Urothelium cell line (cell line): Measurements from ENCODE around the gene MYO1B.

Experiments used
- DNase-seq: peaks from one replicate; pipeline ENCODE4 v3.0.0; 2011; ENCODE audit warnings: low spot score, mixed read lengths
- FAIRE-seq: peaks from 2 replicates; lab custom pipeline; 2011; peaks lifted over from hg19 to GRCh38; lab: Jason Lieb, UNC

The MYO1B gene

DNA sequence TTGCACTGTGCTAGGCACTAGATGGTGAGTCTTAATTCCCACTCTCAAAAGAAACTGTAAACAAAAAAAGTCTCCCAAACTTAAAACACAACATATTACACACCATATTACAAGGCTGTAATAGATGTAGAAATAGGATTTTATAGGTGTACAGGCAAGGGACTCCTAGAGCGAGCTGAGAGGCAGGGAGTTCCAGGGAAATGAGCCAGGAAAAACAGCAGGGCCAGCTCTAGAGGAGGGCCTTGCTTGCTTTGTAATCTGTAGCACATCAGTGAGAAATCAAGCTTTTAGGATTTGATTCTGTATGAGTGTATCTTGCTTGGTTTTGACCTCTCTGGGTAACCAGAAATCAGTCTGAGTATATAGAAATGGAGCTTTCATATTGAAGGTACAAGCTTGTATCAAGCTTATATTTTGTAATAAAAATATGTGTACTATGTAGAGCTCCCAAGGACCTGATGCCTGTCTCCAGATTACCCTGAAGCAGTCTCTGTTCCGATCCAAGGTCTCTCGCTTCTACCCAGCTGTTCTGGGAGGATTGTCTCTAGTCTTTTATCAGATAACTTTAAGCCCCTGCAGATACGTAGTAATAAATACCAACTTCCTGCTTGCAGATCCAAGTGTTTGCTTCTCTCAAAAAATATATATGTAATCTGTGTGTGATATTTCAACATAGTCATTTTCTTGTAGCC lies 73.0 kb downstream of the MYO1B start:
- no peak for FAIRE-seq
- no peak for DNase-seq

DNA sequence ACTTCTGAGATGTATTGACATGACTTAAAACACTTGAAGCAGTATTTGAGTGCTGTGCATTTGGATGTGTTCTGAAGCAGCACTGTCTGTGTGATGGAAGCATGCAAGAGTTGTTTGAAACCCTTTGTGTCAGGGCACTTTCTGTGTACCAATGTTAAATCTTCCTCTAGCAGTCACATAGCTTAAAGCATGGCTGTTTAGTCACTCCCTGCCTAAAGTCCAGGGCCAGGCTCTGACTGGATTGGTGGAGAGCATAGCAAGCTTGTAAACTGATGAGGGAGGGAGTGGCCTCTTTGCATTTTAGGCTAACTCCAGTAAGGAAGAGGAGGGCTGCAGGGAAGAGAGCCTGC lies 73.5 kb downstream of the MYO1B start:
- no peak for DNase-seq
- FAIRE-seq = no peak

DNA sequence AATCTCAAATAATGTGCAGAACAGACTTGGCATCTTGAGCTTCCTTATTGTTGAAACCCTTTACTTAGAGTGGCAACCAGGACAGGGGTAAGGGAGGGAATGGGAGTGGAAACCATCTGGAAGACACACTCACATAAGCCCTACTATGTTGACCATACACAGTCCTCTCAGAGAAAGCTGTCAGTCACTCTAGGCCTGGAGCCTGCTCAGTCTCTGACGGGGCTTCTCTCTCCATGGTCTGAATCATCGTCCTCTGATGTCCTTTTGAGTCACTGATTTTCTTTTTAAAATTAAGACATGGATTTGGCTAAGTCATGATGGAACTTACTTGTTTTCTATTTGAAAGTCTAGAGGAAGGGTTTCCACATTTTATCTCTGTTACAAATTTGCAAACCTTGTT lies 74.0 kb downstream of the MYO1B start:
- no peak for FAIRE-seq
- DNase-seq = no peak

DNA sequence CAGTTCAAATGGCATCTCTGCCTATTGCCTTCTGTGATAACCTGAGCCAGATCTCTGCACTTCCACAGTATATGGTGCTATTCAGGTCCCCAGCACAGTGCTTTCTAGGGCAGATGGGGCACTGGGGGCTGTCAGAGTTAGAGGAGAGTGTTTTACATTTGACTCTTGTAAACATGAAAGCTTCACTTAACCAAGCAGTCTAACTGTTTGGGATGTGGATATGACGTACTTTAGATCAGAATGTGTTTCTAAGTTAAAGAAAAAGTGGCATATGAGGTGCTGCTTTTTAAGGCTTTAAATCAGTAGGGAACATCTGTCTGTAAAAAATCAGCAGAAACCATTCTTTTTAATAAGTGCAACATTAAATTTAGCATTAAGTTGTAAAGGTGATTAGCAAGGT lies 75.7 kb downstream of the MYO1B start:
- DNase-seq (no peak), FAIRE-seq (no peak)

DNA sequence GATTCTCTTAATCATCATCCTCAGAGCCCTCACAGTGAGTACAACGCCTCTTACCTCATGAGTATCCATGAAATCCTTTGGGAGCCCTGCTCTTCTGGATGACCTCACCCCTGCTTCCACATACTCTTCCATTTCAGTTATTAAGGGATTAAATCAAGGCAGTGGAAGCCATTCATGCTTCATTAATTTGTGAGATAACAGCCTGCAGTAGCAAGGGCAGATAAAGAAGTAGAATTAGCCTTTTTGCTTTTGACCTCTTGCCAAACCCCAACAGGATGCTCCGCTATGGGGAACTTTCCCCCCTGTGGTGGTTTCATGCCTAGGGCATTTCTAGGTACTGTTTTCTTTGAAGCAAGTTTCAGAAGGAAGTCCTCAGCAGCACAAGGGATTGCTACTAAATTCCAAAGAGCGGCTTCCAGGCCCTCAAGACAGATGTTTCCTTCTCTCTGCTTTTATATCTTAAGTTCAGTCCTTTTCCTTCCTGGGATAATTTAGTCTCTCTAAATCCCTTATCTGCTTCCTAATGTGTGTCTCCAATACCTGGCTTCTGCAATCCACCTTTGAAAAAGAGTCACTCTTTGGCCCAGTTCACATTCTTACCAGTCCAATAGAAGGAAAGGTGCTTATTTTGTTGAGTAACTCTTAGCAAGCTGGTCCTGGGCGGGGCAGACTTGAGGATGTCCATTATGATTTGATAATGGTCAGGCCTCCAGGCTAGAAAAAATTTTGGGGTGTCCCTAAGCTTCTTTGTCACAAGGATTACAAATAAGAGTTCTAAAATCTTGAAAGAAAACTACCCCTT lies 76.9 kb downstream of the MYO1B start:
- DNase-seq = no peak

DNA sequence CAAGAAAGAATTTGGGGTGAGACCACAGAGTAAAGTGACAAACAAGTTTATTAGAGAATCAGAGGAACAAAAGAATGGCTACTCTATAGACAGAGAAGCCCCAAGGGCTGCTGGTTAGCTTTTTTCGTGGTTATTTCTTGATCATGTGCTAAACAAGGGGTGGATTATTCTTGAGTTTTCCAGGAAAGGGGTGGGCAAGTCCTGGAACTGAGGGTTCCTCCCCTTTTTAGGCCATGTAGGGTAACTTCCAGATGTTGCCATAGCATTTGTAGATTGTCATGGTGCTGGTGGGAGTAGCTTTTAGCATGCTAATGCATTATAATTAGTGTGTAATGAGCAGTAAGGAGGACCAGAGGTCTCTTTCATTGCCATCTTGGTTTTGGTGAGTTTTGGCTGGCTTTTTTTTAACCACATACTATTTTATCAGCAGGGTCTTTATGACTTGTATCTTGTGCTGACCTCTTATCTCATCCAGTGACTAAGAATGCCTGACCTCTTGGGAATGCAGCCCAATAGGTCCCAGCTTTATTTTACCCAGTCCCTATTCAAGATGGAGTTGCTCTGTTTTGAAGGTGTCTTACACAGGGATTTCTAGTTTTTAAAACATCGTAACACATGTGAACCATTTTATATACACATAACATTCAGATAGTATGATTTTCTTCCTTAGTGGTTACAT lies 77.8 kb downstream of the MYO1B start:
- FAIRE-seq (no peak), DNase-seq (no peak)

More for the DNA sequence above, 76.9 kb downstream of the MYO1B start:
- FAIRE-seq = no peak

DNA sequence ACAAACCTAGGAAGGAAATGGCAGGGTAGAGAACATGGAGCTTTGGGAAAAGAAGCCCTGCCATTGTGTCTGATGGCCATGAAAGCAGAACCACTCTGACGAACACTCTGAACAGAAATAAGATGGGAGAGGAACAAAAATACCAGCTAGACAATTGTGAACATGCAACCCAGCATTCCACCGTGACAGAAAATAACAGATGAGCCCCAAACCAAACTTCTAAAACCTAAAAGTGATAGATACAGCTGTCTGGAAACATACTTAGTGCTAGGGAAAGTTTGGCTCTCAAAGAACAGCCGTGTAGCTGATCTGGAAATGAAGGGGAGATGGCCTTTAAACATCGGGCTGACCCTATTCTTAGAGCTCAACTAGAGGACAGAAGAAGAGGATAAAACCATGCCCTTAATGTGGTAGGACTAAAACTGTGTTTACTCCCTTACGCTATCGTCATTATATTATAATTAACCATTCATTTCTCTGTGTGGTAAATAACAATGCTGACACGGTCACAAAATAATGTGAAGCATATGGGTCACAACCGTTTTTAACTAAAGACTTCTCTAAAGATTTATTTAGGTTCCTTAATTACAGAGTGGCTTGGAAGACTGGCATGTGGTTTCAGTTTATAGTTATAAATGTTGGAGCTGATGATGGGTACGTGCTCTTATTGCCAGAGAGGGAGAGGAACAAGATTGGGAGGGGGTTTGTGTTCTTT lies 80.6 kb downstream of the MYO1B start:
- no peak for FAIRE-seq
- no peak for DNase-seq

DNA sequence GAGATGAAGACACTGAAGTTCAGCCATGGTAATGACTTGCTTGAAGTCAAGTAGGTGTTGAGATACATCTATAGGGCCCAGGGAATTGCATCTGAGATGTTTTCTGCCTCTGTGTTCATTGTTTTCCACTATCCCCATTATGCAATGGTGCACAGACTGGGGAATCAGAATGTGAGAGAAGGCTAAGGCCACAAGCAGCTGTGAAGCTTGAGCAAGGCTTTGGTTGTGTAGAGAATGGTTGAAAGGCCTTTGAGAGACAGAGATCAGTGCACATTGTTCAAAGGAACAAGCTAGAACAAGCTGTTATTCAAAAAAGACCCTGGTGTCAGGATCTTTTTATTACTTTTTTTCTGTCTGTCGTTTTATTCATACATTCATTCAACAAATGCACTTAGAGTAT lies 82.3 kb downstream of the MYO1B start:
- DNase-seq (no peak), FAIRE-seq (no peak)

DNA sequence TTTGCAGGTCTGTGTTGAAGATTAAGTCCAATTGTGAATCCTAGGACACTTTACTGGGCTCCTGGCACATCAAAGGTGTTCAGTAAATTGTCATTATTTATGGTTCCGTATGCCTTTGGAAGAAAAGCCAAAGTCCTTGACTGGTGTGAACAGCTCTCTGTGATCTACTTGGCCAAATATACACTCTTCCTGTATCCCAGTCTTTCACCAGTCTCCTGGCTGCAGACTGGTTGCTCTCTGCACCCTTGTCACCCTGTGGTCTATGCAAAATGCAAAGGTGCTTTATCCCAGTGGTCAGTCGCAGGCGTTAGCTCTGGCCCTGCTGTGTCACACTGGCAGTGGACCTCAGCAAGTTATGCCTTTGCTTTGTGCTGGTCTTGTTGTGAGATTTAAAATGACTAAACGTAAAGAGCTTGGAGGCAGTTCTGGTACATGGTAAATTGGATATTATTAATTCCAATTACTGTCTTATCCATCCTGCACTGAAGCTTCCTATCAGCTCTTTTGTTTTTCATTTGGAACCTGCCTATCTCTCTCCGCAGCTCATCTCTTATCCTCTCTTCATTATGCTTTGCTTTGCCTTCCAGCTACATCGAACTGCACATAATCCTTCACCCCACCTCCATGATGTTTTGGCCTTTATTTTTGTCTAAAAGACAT lies 83.1 kb downstream of the MYO1B start:
- no peak for DNase-seq
- FAIRE-seq = no peak

DNA sequence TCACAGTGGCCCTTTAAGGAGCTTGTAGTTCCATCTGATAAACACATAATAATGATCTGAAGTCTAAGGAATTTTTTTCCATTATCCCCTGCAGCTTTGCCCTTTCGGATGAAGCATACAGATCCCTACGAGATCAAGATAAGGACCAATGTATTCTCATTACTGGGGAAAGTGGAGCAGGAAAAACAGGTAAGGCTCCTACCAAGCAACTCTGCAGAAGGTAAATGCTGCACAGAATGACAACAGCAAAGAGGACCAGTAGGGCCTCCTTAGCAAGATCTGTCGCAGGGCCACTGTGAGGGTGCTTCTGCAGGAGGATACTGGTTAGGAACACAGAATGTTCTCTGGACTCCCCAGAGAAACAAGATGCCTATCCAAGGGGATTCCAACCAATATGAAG lies 84.6 kb downstream of the MYO1B start:
- FAIRE-seq (no peak), DNase-seq (no peak)

DNA sequence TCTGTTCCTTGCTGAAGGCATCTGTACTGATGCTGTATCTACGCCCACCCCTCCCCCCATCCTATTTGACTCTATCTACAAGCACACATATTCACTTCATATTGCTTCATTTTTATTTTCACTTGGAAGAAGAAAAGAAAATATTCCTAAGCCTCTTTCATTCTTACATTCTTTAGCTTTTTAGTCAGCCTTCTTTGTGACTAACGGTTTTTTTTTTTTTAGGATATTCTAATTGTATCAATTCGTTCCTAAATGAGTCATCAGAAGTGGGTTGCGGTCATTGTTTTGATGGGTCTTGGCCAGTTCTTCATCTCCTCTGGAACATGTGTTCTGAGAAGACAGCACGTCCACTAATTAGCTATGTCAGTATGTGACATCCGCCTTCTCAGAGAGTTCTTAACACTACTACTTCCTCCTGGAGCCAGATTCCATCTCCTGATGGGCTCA lies 88.7 kb downstream of the MYO1B start:
- no peak for FAIRE-seq
- peak; percentile 49 for DNase-seq

DNA sequence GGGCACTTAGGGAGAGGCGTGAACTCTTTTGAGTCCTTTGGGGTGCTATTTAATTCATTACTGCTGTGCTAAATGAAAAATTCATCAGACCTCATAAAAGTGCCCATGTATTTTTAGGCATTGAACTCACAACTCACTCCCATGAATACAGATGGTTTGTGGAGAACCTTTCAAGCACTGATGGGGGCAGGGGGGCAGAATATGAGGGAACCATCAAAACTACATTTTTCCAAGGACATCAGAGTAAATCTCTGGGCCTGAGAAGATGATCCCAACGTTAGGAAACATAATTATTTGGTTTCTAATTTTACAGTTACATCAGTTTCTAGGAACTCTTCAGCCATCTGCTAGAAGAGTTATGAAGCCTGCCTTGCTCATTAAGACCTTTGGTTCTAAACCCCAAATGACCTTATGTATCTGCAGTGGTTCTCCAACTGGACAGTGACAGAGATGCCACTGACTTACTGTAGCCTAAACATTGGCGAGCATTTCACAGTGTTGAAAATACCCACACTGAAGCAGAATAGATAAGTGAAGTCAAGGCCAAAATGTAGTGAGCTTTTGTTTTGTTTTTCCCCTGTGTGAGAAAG lies 90.8 kb downstream of the MYO1B start:
- DNase-seq = no peak
- FAIRE-seq = no peak

DNA sequence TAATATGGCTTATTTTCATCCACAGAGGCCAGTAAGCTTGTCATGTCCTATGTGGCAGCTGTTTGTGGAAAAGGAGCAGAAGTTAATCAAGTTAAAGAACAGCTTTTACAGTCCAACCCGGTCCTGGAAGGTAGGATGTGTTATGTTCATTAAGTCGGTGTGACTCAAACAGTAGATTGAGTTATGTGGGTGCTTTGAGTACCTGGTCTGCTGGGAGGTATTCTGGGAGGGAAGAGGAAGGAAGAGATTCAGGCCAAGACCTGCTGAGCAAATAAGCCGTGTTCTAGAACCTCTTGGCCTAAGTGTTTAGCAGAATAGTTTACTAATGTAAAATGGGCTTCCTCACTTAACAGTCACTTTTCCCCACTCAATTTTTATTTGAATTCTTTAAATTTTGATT lies 96.2 kb downstream of the MYO1B start:
- no peak for FAIRE-seq
- no peak for DNase-seq

DNA sequence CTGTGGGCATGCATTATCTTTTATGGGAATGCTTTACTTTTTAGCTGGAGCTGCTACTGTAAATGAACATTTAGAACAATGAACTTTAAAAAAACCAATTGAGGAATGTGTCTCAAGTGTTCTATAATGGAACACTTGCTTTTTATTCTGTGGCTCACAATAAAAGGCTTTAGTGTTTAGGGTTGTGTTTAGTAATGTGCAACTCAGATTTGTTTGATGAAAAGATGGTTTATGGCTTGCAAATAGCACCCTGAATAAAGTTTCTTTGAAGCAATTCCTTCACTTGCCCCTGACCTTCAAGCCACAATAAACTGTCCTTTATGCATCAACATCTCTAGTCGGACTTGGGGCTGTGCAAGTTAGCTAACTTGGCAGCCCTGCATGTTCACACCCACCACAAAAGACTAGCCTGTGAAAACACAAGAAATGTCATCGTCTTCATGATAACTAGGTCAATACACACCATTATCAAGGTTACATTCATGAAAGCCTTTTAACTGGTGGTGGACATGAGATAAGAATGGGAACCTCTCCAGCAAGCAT lies 98.7 kb downstream of the MYO1B start:
- DNase-seq = no peak
- no peak for FAIRE-seq

DNA sequence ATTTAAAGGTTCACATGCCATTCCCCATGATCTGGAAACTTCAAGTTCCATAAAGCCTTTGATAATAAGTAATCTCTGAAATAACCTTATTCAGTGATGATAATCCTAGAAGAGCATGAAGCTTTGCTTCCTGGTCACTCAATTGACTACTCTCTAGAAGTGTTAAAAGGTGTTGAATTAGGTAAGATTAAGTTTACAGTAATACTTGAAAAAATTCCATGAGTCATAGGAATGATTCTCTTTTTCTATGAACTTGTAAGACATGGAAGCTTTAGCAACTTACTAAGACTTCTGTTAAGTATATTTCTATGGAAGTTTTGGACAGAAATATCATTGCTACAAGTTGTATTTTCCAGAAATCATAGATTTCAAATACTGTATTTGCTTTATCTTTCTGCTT lies 100.6 kb downstream of the MYO1B start:
- FAIRE-seq (no peak), DNase-seq (no peak)

DNA sequence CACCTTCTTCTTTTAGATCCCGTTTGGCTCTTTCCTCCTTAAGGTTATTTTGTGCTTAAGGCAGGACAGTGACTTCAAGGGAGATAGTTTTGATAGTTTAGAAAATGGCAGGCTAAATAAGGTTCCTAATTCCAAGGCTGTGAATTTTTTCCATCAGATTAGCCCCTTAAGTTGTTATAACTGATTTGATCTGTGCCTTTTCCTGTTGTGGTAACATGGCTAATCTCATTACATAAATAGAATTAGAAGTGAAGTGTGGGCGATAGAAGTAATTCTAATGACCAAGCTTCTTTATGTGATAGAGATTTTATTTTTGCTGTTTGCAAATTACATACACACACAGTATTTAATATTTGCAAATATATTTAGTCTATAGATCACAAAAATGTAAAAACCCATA lies 102.0 kb downstream of the MYO1B start:
- DNase-seq (no peak), FAIRE-seq (no peak)

DNA sequence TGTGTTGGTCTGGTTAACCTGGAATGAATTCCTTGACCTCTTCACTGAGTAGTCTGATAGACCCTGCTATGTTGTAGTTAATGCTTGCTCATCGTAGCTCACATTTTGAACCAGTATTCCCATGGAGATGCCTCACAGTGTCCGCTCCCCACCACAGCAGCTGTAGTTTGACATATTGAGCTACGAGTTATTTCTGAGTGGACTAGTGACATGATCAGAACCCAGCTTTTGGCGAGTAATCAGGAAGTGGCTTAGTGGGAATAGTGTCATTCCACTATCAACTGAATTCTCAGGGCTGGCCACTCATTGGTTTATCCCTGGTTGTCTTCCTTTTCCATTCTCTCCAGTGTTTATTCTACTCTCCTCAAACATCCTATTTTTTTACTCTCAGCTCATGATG lies 102.7 kb downstream of the MYO1B start:
- no peak for DNase-seq
- no peak for FAIRE-seq

DNA sequence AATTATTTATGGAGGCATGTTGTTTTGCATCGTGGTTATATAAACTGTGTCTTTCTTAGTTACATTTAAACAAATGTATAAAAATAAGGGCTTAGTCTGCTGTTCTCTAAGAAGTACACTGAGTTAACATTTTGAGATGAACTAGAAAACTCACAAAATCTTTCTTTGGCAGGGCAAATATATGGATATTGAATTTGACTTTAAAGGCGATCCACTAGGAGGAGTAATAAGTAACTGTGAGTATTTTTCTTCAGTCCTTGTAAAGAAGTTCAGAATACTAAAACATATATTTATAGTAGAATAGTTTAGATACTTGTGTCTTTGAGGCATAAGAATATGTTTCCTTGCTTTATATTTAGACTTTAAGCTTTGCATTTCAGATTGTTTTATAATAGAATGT lies 104.8 kb downstream of the MYO1B start:
- no peak for FAIRE-seq
- DNase-seq = no peak

DNA sequence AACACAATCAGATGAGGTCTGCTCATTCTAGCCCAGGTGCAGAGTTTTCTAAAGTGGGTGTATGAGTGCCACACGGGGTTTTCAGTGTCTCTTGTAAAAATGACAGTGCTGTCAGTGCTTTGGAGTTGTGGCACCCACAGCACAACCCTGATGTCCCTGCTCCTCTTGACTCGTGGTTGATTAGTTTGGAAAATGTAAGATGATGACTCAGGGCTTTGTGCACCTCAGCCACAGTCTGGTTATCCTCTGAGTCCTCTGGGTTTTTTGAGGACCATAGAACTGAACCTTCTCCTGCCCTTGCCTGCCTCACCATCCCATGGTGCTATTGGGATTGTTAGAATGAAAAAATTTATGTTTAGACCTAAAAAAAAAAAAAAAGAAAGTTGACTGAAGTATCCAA lies 105.6 kb downstream of the MYO1B start:
- DNase-seq (peak; percentile 10), FAIRE-seq (no peak)

DNA sequence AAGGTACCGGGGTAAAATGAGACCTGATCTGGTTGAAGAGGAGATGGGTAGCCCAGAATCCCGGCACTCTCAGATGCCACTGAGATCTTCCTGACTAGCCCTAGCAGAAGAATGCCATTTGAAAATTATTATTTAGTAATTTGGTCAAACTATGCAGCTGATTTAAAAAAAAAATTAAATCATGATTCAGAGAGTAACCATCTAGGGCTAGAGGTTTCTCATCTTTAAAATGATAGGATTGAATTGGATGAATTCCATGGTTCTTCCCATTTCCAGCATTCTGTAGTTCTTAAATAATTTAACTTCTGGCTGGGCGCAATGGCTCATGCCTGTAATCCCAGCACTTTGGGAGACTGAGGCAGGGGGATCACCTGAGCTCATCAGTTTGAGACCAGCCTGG lies 106.1 kb downstream of the MYO1B start:
- DNase-seq (no peak), FAIRE-seq (no peak)
